ENCODE data around the gene EPB41.

The EPB41 gene

GRCh38 chr1:28914228-28915030 lies at the start of gene EPB41 (continued):
- no peak for TF ChIP-seq ZNF518A (tag by site-specific recombination; conservative IDR thresholded peaks at IDR 0.05; ENCODE audit: low read depth)
- TF ChIP-seq ZNF610 (tag by site-specific recombination; IDR thresholded peaks at IDR 0.05; ENCODE audit: borderline replicate concordance): no peak
- no peak for TF ChIP-seq MYNN (tag by site-specific recombination; IDR thresholded peaks at IDR 0.05; ENCODE audit: borderline replicate concordance)
- TF ChIP-seq RBAK (tag by site-specific recombination; IDR thresholded peaks at IDR 0.05): no peak
- peak; percentile 86 for TF ChIP-seq ZNF596 (tag by site-specific recombination; IDR thresholded peaks at IDR 0.05)
- no peak for TF ChIP-seq ZNF274 (IDR thresholded peaks at IDR 0.05; ENCODE audit: low read length)
- no peak for TF ChIP-seq ZNF274 (tag by site-specific recombination; IDR thresholded peaks at IDR 0.05; ENCODE audit: borderline replicate concordance)
- TF ChIP-seq ZSCAN30 (tag by site-specific recombination; IDR thresholded peaks at IDR 0.05): peak; percentile 64; the same call in 1 of the 2 replicates
- TF ChIP-seq ZNF121 (tag by site-specific recombination; IDR thresholded peaks at IDR 0.05): no peak
- no peak for TF ChIP-seq ZNF221 (tag by site-specific recombination; IDR thresholded peaks at IDR 0.05; ENCODE audit: borderline replicate concordance)
- peak; percentile 64 for TF ChIP-seq ZNF341 (tag by site-specific recombination; IDR thresholded peaks at IDR 0.05; ENCODE audit: low read depth)
- TF ChIP-seq YY2 (tag by site-specific recombination; IDR thresholded peaks at IDR 0.05): no peak
- no peak for TF ChIP-seq YY1 (tag by site-specific recombination; IDR thresholded peaks at IDR 0.05)
- TF ChIP-seq ZFP41 (tag by site-specific recombination; IDR thresholded peaks at IDR 0.05; ENCODE audit: borderline replicate concordance): no peak
- TF ChIP-seq ZNF2 (tag by site-specific recombination; IDR thresholded peaks at IDR 0.05): no peak
- TF ChIP-seq PRDM10 (tag by site-specific recombination; IDR thresholded peaks at IDR 0.05): no peak
- TF ChIP-seq ZNF704 (tag by site-specific recombination; IDR thresholded peaks at IDR 0.05): no peak
- no peak for TF ChIP-seq ZNF670 (tag by site-specific recombination; IDR thresholded peaks at IDR 0.05; ENCODE audit: low read depth)
- no peak for TF ChIP-seq ZNF223 (tag by site-specific recombination; IDR thresholded peaks at IDR 0.05)
- TF ChIP-seq ZNF791 (tag by site-specific recombination; IDR thresholded peaks at IDR 0.05): no peak
- no peak for TF ChIP-seq ZFHX2 (tag by site-specific recombination; conservative IDR thresholded peaks at IDR 0.05)
- no peak for TF ChIP-seq ZNF10 (tag by site-specific recombination; IDR thresholded peaks at IDR 0.05)
- TF ChIP-seq ZNF501 (tag by site-specific recombination; IDR thresholded peaks at IDR 0.05): no peak
- no peak for TF ChIP-seq ATF2 (tag by site-specific recombination; IDR thresholded peaks at IDR 0.05; ENCODE audit: low read depth)
- TF ChIP-seq ZNF214 (tag by site-specific recombination; IDR thresholded peaks at IDR 0.05; ENCODE audit: borderline replicate concordance): no peak
- no peak for TF ChIP-seq ZNF362 (tag by site-specific recombination; IDR thresholded peaks at IDR 0.05)
- no peak for TF ChIP-seq GFI1B (tag by site-specific recombination; IDR thresholded peaks at IDR 0.05)
- TF ChIP-seq ZNF24 (tag by site-specific recombination; IDR thresholded peaks at IDR 0.05): no peak
